NB4 (cell line): ENCODE results near the gene ZNF2.

ENCODE experiments used
- MAX ChIP-seq: IDR thresholded peaks from 2 replicates; pipeline ENCODE4 v1.6.1; 2011; ENCODE audit warnings: low read depth, low read length
- MYC ChIP-seq: IDR thresholded peaks from 2 replicates; pipeline ENCODE4 v1.6.1; 2011; ENCODE audit warnings: low read depth, low read length
- POLR2A ChIP-seq: IDR thresholded peaks from 2 replicates; pipeline ENCODE4 v1.6.1; 2011; ENCODE audit warnings: mild to moderate bottlenecking; ENCODE audit not compliant: insufficient read length; ENCODE audit errors: extremely low read depth
- TF ChIP-seq, protein P1 (sequence below): IDR thresholded peaks from one replicate; pipeline ENCODE4 v1.5.1; 2012; ENCODE audit warnings: low read depth, low read length

DNA sequence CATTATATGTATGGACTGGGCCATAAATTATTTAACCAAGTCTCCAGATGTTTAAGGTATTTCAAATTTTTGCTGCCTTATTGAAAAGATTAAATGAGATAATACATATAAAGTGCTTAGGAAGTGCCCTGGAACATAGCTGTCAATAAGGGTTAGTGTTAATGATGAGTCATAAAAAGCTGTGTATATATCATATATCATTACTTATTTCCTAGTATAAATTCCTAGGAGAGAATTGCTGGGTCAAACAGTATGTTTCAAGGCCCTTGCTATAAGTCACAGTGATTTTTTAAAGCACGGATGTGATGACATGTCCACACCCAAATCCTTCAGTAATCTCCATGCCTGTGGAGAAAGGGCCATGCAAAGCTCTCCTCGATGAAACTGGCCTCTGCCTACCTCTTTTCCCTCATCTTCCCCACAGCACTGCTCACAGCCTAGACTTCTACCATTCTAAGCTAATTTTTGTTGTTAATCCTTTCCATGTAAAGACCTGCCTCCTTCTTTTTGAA lies 8.5 kb downstream of the ZNF2 start:
- TF ChIP-seq, protein P1, sequence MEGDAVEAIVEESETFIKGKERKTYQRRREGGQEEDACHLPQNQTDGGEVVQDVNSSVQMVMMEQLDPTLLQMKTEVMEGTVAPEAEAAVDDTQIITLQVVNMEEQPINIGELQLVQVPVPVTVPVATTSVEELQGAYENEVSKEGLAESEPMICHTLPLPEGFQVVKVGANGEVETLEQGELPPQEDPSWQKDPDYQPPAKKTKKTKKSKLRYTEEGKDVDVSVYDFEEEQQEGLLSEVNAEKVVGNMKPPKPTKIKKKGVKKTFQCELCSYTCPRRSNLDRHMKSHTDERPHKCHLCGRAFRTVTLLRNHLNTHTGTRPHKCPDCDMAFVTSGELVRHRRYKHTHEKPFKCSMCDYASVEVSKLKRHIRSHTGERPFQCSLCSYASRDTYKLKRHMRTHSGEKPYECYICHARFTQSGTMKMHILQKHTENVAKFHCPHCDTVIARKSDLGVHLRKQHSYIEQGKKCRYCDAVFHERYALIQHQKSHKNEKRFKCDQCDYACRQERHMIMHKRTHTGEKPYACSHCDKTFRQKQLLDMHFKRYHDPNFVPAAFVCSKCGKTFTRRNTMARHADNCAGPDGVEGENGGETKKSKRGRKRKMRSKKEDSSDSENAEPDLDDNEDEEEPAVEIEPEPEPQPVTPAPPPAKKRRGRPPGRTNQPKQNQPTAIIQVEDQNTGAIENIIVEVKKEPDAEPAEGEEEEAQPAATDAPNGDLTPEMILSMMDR, result no peak
- no peak for TF ChIP-seq POLR2A
- TF ChIP-seq MYC, result no peak
- TF ChIP-seq MAX, result no peak
